Adipocyte (in vitro differentiated cells): ENCODE measurements around the gene INTS6.

ENCODE experiments used
- DNase-seq: peaks from one replicate; pipeline ENCODE4 v3.0.0-alpha.2; 2015; ENCODE audit warnings: low read depth
- H3K27me3 ChIP-seq: replicated peaks from 2 replicates; pipeline ENCODE4 v1.7.0; 2013; ENCODE audit warnings: mild to moderate bottlenecking, low read length, moderate library complexity; ENCODE audit not compliant: control insufficient read depth, insufficient read depth
- H3K36me3 ChIP-seq: 2 replicates; pipeline ENCODE4 v1.7.0; 2013; ENCODE audit warnings: low read length, mild to moderate bottlenecking, moderate library complexity; ENCODE audit not compliant: control insufficient read depth, insufficient read depth, severe bottlenecking
- H3K4me1 ChIP-seq: 2 replicates; pipeline ENCODE4 v1.7.0; 2013; ENCODE audit warnings: mild to moderate bottlenecking, low read length, moderate library complexity; ENCODE audit not compliant: control insufficient read depth, insufficient read depth
- H3K4me3 ChIP-seq: 2 replicates; pipeline ENCODE4 v1.7.0; 2013; ENCODE audit warnings: mild to moderate bottlenecking, low read length, moderate library complexity
- H3K9ac ChIP-seq: 2 replicates; pipeline ENCODE4 v1.7.0; 2013; ENCODE audit warnings: mild to moderate bottlenecking, low read length, moderate library complexity
- H3K9me3 ChIP-seq: 2 replicates; pipeline ENCODE4 v1.7.0; 2013; ENCODE audit warnings: mild to moderate bottlenecking, low read length, moderate library complexity; ENCODE audit not compliant: control insufficient read depth

The INTS6 gene

DNA sequence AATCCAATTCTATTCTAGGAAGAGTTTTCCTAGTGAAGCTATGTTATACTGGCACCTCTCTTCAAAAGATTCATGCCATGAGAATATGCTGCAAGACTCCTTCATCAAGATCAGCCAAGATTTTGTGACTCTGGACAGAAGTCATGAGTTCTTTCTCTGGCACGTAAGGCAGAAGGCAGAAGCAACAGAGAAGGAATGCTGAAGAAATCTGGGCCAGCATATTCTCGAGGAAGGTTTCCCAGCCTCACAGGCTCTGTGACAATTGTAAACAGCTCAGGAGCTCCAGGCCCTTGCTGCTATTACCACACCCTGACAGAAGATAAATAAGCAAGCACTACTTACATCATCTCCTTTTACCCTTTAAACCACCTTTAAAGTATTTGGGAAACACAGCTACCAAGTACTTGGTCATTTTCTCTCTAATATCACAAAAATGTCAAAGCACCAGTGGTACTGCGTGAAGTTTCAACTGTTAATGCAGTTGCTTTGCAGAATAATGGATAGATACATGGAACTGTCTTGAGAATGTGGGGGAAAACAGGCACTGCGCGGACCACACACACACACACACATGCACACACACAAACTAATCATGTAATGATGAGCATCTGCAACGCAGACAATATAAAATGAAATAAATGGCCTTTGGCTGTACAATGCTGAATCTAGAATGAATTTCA, 55.4 kb downstream of the INTS6 start:
- Histone ChIP-seq H3K4me3 (peak overlapping the region; percentile 25), H3K36me3 (peaks cover 34% of the 10 kb centered on the region), H3K9ac (peak overlapping the region; percentile 55), H3K27me3 (no peaks in the 10 kb centered on the region), H3K4me1 (peaks cover 26% of the 10 kb centered on the region), H3K9me3 (no peaks in the 10 kb centered on the region)
- peak; percentile 79 for DNase-seq

DNA sequence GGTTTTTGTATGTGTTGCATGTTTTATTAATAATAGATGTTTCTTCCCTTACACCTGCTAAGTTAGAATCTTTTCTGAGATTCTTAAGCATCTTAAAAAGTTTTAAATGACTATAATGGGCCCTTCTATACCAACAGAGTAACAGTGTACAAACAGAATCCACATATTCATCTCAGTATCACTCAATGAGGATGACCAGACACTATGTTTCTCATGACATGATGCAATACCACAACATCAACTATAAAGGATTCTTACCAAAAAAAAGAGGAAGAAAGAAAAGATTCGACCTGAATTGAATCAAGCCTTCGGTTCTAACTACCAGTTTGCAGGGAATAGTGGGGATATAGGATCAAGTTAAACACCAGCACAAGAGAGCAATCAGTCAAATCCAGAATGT, 56.5 kb downstream of the INTS6 start:
- Histone ChIP-seq H3K36me3 (peaks cover 31% of the 10 kb centered on the region), H3K9me3 (no peaks in the 10 kb centered on the region), H3K4me1 (peaks cover 26% of the 10 kb centered on the region), H3K9ac (no peak overlapping the region), H3K4me3 (no peak overlapping the region), H3K27me3 (no peaks in the 10 kb centered on the region)
- peak; percentile 47 for DNase-seq

DNA sequence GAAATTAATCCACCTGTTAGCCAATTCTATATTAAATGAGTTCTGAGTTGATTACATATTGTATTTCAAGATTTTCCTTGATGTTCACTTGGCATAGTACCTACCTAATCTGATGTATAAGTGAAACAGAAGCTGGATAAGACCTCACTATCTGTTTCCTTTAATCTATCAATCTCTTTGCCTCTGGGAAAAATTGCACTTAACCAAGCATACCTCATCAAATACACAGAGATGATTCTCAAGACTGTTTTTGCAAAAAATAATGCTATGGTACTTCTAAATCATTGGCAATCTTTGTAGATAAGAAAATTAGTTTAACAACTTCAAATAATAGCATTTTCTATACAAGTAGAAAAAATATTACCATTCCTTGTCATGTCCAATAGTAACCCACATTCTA, 58.1 kb downstream of the INTS6 start:
- Histone ChIP-seq H3K9me3 (no peaks in the 10 kb centered on the region), H3K4me1 (peaks cover 26% of the 10 kb centered on the region), H3K4me3 (no peak overlapping the region), H3K36me3 (peaks cover 32% of the 10 kb centered on the region), H3K9ac (no peak overlapping the region), H3K27me3 (no peaks in the 10 kb centered on the region)
- DNase-seq = no peak

DNA sequence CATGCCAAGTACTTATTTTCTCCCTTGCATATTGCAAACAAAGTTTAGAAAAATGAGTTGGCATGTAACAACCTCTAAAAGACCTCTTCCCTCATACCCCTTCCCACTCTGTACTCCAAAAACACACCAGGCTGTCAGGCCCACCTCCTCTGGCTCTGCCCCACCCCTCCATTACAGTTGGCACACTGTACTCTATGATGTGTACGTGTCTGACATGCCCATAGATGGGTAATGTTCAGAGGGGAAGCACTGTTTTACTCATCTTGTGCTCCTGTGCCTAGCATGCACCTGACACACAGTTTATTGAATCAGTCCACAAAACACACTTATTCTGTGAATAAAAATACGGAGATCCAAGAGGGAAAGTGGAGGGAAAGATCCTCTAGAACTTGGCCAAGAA, 67.7 kb downstream of the INTS6 start:
- H3K4me3 ChIP-seq = no peak overlapping the region
- DNase-seq = no peak
- no peaks in the 10 kb centered on the region for H3K9me3 ChIP-seq
- H3K9ac ChIP-seq = no peak overlapping the region
- no peaks in the 10 kb centered on the region for H3K27me3 ChIP-seq
- H3K4me1 ChIP-seq = no peaks in the 10 kb centered on the region
- peaks cover 55% of the 10 kb centered on the region for H3K36me3 ChIP-seq

DNA sequence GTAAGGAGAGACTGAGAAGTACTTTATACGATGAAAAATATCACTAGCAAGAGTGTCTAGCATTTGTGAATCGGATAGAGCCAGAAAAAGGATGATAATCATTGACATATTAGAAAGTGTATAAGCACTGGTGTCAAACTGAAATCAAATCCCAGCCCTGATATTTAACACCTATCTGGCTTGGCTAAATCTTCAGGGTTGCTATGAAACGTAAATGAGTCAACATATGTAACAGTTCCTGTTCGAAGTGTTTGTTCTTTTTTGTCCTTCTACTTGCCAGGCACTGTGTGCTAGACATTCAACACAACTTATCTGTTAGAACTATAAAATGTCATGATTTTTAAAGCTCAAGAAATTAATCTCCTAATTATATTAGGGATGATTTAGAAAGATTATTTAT, 72.6 kb downstream of the INTS6 start:
- no peak for DNase-seq
- no peak overlapping the region for H3K9ac ChIP-seq
- H3K4me1 ChIP-seq = no peaks in the 10 kb centered on the region
- H3K4me3 ChIP-seq = no peak overlapping the region
- peaks cover 82% of the 10 kb centered on the region for H3K36me3 ChIP-seq
- H3K9me3 ChIP-seq = no peaks in the 10 kb centered on the region
- H3K27me3 ChIP-seq = no peaks in the 10 kb centered on the region

DNA sequence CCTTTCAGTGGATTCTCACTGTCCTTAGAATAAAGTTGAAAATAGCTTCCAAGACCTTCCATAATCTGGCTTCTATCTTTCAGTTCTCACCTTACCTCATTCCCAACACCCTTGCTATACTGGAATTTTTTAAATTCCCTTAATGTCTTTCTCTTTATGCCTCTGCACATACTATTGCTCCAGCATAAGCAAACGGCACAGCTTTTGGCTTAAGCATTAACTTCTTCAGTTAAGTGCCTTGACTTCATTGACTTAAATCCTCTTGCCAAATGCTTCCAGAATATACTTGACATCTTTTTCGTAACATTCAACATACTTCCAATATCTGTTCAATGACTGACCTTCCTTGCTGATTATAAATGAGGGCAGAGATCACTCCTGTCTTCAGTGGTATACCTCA, 79.4 kb downstream of the INTS6 start:
- Histone ChIP-seq H3K36me3 (peaks cover 75% of the 10 kb centered on the region), H3K9ac (no peak overlapping the region), H3K9me3 (no peaks in the 10 kb centered on the region)

DNA sequence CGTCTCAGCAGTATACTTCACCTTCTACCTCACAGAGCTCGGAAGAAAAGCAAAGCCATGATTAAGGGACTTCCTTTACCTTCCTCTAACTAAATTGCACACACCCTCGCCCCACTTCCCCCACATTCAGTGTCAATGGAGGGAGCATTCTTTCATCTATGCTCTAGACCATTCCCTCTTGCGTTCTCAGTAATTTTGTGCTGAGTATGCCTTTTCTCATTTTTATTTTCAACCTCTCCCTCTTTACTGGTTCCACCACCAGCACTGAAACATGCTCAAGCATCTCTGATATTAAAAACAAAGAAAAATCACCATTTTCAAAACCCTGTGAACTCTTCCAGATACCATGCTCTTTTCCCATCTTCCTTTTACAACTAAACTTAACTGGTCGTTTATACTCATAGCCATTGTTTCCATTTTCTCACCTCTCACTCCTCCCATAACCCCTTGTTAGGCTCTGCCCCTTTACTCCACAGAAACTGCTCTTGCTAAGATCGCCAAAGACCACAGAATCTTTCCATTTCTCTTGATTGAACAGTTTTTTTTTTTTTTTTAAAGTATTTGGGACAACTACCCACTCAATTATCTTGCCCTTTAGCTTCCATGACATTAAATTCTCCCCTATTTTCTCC, 81.0 kb downstream of the INTS6 start:
- Histone ChIP-seq H3K36me3 (peaks cover 76% of the 10 kb centered on the region), H3K4me1 (peaks cover 17% of the 10 kb centered on the region)

More for the DNA sequence above, 79.4 kb downstream of the INTS6 start:
- Histone ChIP-seq H3K27me3 (no peaks in the 10 kb centered on the region), H3K4me3 (no peak overlapping the region), H3K4me1 (peaks cover 17% of the 10 kb centered on the region)
- no peak for DNase-seq

DNA sequence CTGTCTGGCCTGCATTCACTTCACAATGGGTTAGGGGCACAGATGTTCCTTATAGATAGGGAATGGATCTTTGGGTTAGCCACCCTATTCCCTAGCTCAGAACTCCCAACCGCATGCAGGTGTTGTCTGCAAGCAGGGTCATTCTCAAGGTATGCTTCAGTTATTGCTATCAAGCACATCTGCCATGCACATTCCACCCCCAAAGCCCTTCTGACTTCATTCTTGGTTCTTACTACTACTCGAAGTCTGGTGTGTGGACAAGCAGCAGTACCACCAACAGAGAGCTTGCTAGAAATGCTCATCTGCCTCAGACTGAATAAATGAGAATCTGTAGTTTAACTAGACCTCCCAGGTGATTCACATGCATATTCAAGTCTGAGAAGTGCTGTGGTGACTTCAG, 82.0 kb downstream of the INTS6 start:
- no peak for DNase-seq
- H3K4me3 ChIP-seq = no peak overlapping the region
- no peaks in the 10 kb centered on the region for H3K9me3 ChIP-seq
- H3K27me3 ChIP-seq = no peaks in the 10 kb centered on the region
- peaks cover 17% of the 10 kb centered on the region for H3K4me1 ChIP-seq
- no peak overlapping the region for H3K9ac ChIP-seq
- peaks cover 76% of the 10 kb centered on the region for H3K36me3 ChIP-seq

More for the DNA sequence above, 81.0 kb downstream of the INTS6 start:
- no peak overlapping the region for H3K9ac ChIP-seq
- H3K4me3 ChIP-seq = no peak overlapping the region
- DNase-seq = no peak
- no peaks in the 10 kb centered on the region for H3K9me3 ChIP-seq
- H3K27me3 ChIP-seq = no peaks in the 10 kb centered on the region

DNA sequence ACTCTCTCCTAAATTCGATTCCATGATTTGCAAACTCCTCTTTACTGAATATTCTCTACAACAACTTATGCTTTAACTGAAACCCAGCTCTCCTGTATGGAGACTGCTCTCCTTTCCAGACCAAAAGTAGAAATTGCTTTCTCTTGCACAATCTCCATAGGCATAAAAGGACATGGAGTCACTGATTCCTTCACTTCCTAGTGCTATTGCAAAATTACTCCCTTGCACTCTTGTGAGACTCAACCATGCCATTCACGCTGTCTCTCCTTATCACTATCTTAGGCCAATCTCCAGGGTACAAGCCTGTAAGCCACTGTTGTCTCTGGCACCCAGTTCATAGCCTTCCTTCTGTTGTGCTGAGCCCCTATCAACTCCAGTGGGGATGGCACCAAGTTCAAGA, 82.7 kb downstream of the INTS6 start:
- H3K36me3 ChIP-seq = peaks cover 76% of the 10 kb centered on the region
- peaks cover 17% of the 10 kb centered on the region for H3K4me1 ChIP-seq
- H3K27me3 ChIP-seq = no peaks in the 10 kb centered on the region
- peak; percentile 87 for DNase-seq
- H3K9me3 ChIP-seq = no peaks in the 10 kb centered on the region
- no peak overlapping the region for H3K9ac ChIP-seq
- no peak overlapping the region for H3K4me3 ChIP-seq

DNA sequence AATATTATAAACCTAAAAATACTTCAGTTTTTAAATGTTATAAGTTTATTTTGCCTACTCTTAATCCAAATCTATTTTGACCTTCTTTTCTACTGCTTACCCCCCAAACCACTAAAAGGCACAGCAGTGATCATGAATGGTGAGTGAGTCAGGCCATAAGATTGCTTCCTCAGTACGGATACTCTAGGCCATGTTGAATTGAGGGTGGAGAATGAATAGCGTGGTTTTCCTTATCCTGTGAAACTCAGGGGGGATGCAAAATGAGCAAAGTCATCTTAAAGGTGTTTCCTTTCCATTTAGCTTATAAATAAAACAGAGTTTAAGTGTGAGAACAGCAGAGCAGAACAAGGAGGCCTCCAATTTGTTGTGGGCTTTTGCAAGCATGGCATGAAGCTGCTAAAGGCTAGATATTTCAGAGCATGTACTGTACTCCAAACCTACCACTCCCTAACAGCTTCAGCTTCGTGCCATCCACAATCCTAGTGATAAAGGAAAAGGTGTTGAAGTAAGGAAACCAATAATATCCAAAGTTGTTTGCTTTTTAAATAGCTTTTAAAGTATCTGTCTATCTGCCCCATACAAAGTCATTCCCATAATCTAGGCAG, 88.3 kb downstream of the INTS6 start:
- no peaks in the 10 kb centered on the region for H3K27me3 ChIP-seq
- peaks cover 76% of the 10 kb centered on the region for H3K36me3 ChIP-seq
- no peaks in the 10 kb centered on the region for H3K9me3 ChIP-seq
- H3K4me3 ChIP-seq = no peak overlapping the region
- peak; percentile 28 for DNase-seq
- H3K9ac ChIP-seq = no peak overlapping the region
- H3K4me1 ChIP-seq = peaks cover 7% of the 10 kb centered on the region

DNA sequence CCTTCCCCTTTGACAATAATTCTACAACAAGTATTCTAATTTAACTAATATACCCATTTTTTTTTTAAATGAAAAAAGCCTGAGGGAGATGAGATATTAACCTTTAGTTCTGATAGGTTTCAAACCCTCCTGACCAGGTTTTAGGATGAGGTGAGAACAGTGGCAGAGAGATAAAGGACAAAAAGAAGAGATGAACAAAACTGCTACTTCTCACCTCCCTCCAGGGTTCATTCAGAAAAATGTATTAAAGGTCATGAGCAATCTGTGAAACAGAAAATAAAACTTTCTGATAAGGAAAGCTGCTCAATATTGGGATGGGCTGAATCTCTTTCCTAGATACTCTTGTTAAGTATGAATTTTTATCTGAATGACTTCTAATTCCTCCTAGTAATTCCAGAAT, 89.2 kb downstream of the INTS6 start:
- DNase-seq = no peak
- no peaks in the 10 kb centered on the region for H3K27me3 ChIP-seq
- H3K36me3 ChIP-seq = peaks cover 70% of the 10 kb centered on the region
- no peak overlapping the region for H3K4me3 ChIP-seq
- no peak overlapping the region for H3K9ac ChIP-seq
- H3K4me1 ChIP-seq = peaks cover 4% of the 10 kb centered on the region
- no peaks in the 10 kb centered on the region for H3K9me3 ChIP-seq
